Panc1 (cell line): ENCODE results near the gene ADGRB3. TPM values are rescaled to one million over a fixed set of nuclear protein-coding genes. Genes with fewer than 3 reads are reported as not detected.

Source experiments
- ATAC-seq: fragments of 200-7000 bp; cut with Tn5 transposase; 2 replicates; pipeline ENCODE4 v1.9.1; 2020; ENCODE audit warnings: mild to moderate bottlenecking, moderate library complexity
- BruUV-seq: library from RNA; stranded (reverse); fragments of 400-500 nt; replicated peaks from 2 replicates; lab custom pipeline; 2021; lab: Mats Ljungman, UMichigan
- CTCF ChIA-PET: fragments of 300-600 bp; sonication (Branson Sonifier 250); formaldehyde crosslinking; loops from one replicate; lab custom pipeline; 2022; ENCODE audit warnings: antibody characterized with exemption; lab: Charles Lee
- POLR2A ChIA-PET: fragments of 300-600 bp; sonication (Branson Sonifier 250); formaldehyde crosslinking; loops from one replicate; lab custom pipeline; 2022; ENCODE audit warnings: antibody characterized with exemption; lab: Charles Lee
- DNase-seq: peaks from one replicate; pipeline ENCODE4 v3.0.0-alpha.2; 2010; ENCODE audit warnings: low read depth, low spot score
- H3K27ac ChIP-seq: 2 replicates; pipeline ENCODE4 v1.5.1; 2011; ENCODE audit warnings: mild to moderate bottlenecking, low read length, inconsistent platforms
- H3K27me3 ChIP-seq: fragments of 200-500 bp; sonication (Bioruptor generic); 2 replicates; pipeline ENCODE4 v1.6.0; 2014; ENCODE audit warnings: low read length, inconsistent platforms; ENCODE audit not compliant: control insufficient read depth, insufficient read depth
- H3K36me3 ChIP-seq: fragments of 200-500 bp; sonication (Bioruptor generic); 2 replicates; pipeline ENCODE4 v1.5.1; 2014; ENCODE audit warnings: inconsistent platforms, mild to moderate bottlenecking, low read length, moderate library complexity; ENCODE audit not compliant: control insufficient read depth, insufficient read depth
- H3K4me1 ChIP-seq: 2 replicates; pipeline ENCODE4 v1.5.1; 2011; ENCODE audit warnings: inconsistent platforms, mild to moderate bottlenecking, low read length, moderate library complexity; ENCODE audit not compliant: control insufficient read depth, insufficient read depth
- H3K4me3 ChIP-seq, 2 experiments: 2 replicates each; pipeline ENCODE4 v1.5.1; 2011 to 2012; ENCODE audit warnings: low read depth in 2 of 2, low read length in 2 of 2, mild to moderate bottlenecking in 2 of 2, inconsistent platforms in 1 of 2, moderate library complexity in 1 of 2
- H3K9me3 ChIP-seq: fragments of 200-500 bp; sonication (Bioruptor generic); 2 replicates; pipeline ENCODE4 v1.5.1; 2014; ENCODE audit warnings: low read depth, mild to moderate bottlenecking, inconsistent platforms, low read length, moderate library complexity; ENCODE audit not compliant: control insufficient read depth, insufficient read depth
- CTCF ChIP-seq: fragments of 450-650 bp; IDR thresholded peaks from 2 replicates; pipeline ENCODE4 v1.5.1; 2017; ENCODE audit warnings: mild to moderate bottlenecking
- POLR2AphosphoS5 ChIP-seq: IDR thresholded peaks from 2 replicates; pipeline ENCODE4 v1.6.1; 2012; ENCODE audit warnings: mild to moderate bottlenecking, low read depth, low read length, moderate library complexity
- REST ChIP-seq, 2 experiments: IDR thresholded peaks; 2 replicates each; pipeline ENCODE4 v1.6.1; 2011 to 2012; ENCODE audit warnings: low read depth in 2 of 2, control low read depth in 1 of 2, low read length in 1 of 2, mild to moderate bottlenecking in 1 of 2, moderate library complexity in 1 of 2; ENCODE audit not compliant: insufficient read depth in 1 of 2
- SIN3A ChIP-seq: IDR thresholded peaks from 2 replicates; pipeline ENCODE4 v1.6.1; 2012; ENCODE audit warnings: low read depth, mild to moderate bottlenecking, low read length, moderate library complexity, borderline replicate concordance; ENCODE audit not compliant: insufficient read depth
- TCF7L2 ChIP-seq: IDR thresholded peaks from 2 replicates; pipeline ENCODE4 v1.6.1; 2011; ENCODE audit warnings: mild to moderate bottlenecking, low read depth, low read length, inconsistent platforms
- in situ Hi-C: cut with HindIII; loops from 2 replicates; pipeline ENCODE4 v1.10.0; 2016; ENCODE audit warnings: low sequenced_read_pairs, low pct_unique_long_range_greater_than_20kb
- intact Hi-C: fragments of 100-400 bp; cut with micrococcal nuclease; formaldehyde crosslinking; loops from one replicate; pipeline ENCODE4 v1.10.0; 2022; ENCODE audit not compliant: unreplicated experiment
- total RNA-seq: library from RNA; stranded (reverse); gene quantifications from one replicate; pipeline ENCODE4 v1.2.1, GENCODE V29; 2021; ENCODE audit not compliant: unreplicated experiment

The ADGRB3 gene
- total RNA-seq, 1 experiment from 2014 or later, result 0.10 TPM

- POLR2A ChIA-PET, result no interaction called here
- no peaks in the 10 kb centered on the region for H3K36me3 ChIP-seq
- H3K27ac ChIP-seq, result no peak overlapping the region
- no peaks in the 10 kb centered on the region for H3K27me3 ChIP-seq
- in situ Hi-C loops, result no loop called here
- no peaks in the 10 kb centered on the region for H3K9me3 ChIP-seq
- BruUV-seq, result no TSS peak
- no peak overlapping the region for H3K4me3 ChIP-seq
- TF ChIP-seq TCF7L2 (no peak), SIN3A (no peak), POLR2AphosphoS5 (no peak), CTCF (no peak), REST (IDR thresholded peaks at IDR 0.05; ENCODE audit: insufficient read depth in 1 of 2, low read depth in 2 of 2, low read length in 1 of 2) (no peak)
- CTCF ChIA-PET, result no interaction called here
- intact Hi-C loops, result no loop called here
- DNase-seq (no peak), ATAC-seq (no peak)
- H3K4me1 ChIP-seq, result no peaks in the 10 kb centered on the region
Measured at GRCh38 chr6:69069881-69070280, 434.8 kb downstream of the ADGRB3 start.

GRCh38 chr6:69072796-69073195 lies 437.7 kb downstream of the ADGRB3 start:
- Histone ChIP-seq H3K27me3 (no peaks in the 10 kb centered on the region), H3K9me3 (no peaks in the 10 kb centered on the region), H3K36me3 (no peaks in the 10 kb centered on the region), H3K27ac (no peak overlapping the region), H3K4me3 (no peak overlapping the region), H3K4me1 (no peaks in the 10 kb centered on the region)
- TF ChIP-seq POLR2AphosphoS5 (no peak), REST (IDR thresholded peaks at IDR 0.05; ENCODE audit: insufficient read depth in 1 of 2, low read depth in 2 of 2, low read length in 1 of 2) (no peak), CTCF (no peak), SIN3A (no peak)
- BruUV-seq, result no TSS peak
- ATAC-seq (no peak), DNase-seq (no peak)
- ChIA-PET CTCF (interaction anchor here (0.6 kb wide), 1 partner anchor 746 kb away, joined by 14 read pairs; no protein-coding TSS in a partner anchor), POLR2A (no interaction called here)
- in situ Hi-C loops (no loop called here), intact Hi-C loops (no loop called here)
